Stimulated activated CD4-positive, alpha-beta T cell treated with anti-CD3 and anti-CD28 coated beads, Interleukin-1b, Interleukin-23, amount 100 ng/mL, for 24 hours (primary cell): ENCODE results near the gene ATP7B.

ENCODE experiments used
- DNase-seq, 4 experiments: peaks; one replicate each; pipeline ENCODE4 v3.0.0-alpha.2; 2020; ENCODE audit warnings: low read depth in 4 of 4, low spot score in 1 of 4

The ATP7B gene

GRCh38 chr13:51953347-51954195 is 57.7 kb downstream of the ATP7B start:
- DNase-seq, result no peak

DNA sequence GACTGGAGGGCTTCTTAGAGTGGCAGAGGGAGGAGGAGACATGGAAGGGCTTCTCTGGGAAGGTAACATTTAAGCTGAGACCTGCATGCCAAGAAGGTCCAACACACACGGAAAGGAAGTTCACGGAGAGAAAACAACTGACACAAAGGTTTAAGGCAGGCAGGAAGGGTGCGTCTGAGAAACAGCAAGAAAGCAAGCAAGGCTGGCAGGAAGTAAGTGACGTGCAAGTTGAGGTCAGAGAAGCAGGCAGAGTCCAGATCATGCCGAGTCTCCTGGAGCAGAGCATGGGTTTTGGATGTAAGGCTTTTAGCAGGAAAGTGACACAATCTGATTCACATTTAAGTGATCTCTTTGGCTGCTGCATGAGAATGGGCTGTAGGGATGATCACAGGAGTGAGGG is 60.5 kb downstream of the ATP7B start:
- no peak for DNase-seq

- DNase-seq, result no peak
Measured at GRCh38 chr13:51946163-51946669, 65.0 kb downstream of the ATP7B start.

- no peak for DNase-seq
Measured at GRCh38 chr13:51945149-51945548, 66.1 kb downstream of the ATP7B start.

DNA sequence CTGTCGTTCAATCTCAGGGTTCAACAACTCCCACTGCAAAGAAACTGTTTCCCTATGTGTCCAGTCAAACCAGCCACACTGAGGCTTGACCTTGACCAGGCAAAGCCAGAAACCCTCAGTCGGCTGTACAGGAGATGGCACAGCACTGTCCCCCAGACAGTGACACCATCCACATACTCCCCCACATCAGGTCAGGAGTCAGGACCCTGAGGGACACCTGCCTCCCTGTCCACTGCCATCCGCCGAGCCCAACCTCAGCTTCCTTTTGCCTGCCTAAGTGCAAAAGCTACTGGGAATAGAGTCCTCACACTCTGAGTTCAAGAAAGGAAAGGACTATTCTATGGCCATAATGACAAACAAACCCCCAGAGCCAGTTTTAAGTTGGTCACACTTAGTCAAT is 66.8 kb downstream of the ATP7B start:
- DNase-seq, result no peak

DNA sequence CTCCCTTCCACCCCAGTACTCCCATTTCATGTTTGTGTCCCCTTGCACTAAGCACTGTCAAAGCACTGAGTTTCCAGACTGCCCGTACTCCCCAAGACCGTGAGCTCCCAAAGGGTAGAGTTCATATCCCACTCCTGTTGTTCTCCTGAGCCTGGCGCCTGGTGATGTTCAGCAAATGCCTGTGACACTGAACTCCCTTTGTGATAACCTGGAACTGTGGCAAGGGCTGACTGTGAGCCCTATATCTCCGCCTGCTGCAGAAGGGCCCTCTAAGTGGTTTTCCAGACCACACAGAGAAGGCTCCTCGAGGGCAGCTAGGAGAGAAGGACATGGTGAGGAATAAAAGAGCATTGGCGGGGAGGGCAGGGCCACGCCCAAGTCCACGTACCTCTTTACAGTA is 67.5 kb downstream of the ATP7B start:
- DNase-seq, result no peak

GRCh38 chr13:51942189-51942588 is 69.1 kb downstream of the ATP7B start:
- no peak for DNase-seq

GRCh38 chr13:51938454-51938853 is 72.8 kb downstream of the ATP7B start:
- DNase-seq, result no peak

GRCh38 chr13:51937320-51938290 is 73.6 kb downstream of the ATP7B start:
- no peak for DNase-seq

- DNase-seq, result no peak
Measured at GRCh38 chr13:51935326-51936171, 75.7 kb downstream of the ATP7B start.

- DNase-seq, result no peak
Measured at GRCh38 chr13:51934461-51935087, 76.7 kb downstream of the ATP7B start.

- DNase-seq, result no peak
Measured at GRCh38 chr13:51933466-51934058, 77.7 kb downstream of the ATP7B start.

DNA sequence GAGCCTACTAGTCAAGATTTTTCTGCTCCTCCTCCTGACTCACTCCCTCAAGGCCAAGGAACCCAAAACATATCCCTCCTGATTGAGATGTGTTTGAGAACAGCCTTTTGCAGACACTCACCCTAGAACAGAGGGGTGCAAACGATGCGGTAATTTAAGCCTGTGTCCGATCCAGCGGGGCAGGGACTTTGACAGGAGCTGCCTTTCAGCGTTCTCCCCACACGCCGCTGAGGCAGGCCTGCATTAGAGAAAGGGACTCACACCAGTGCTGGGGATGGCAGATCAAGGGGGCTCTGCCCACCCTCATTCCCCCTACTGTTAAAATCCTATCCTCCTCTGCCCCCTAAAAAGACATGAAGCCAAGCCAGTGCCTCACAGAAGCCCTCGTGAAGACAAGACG is 79.0 kb downstream of the ATP7B start:
- DNase-seq, result no peak

GRCh38 chr13:51931606-51932005 is 79.6 kb downstream of the ATP7B start:
- DNase-seq, result no peak

- no peak for DNase-seq
Measured at GRCh38 chr13:51929699-51930098, 81.6 kb downstream of the ATP7B start.

- no peak for DNase-seq
Measured at GRCh38 chr13:51928231-51928630, 83.0 kb downstream of the ATP7B start.

DNA sequence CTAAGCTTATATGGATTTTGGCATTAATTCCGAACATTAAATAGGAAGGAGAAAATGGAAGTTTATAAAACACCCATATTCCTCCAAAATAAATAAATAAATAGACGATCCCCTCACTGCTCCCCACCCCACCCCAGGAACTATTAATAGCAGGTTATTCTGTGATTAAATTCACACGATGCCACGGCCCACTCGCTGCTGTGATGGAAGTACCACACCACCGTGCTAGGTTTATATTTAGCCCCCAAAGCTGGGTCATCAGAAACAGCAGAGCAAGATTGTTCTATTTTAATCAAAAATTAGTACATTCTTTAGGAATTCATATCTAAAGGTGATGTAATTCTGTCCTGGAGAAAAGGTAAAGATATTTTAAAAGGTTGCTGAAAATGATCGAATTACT is 84.1 kb downstream of the ATP7B start:
- DNase-seq, result no peak

DNA sequence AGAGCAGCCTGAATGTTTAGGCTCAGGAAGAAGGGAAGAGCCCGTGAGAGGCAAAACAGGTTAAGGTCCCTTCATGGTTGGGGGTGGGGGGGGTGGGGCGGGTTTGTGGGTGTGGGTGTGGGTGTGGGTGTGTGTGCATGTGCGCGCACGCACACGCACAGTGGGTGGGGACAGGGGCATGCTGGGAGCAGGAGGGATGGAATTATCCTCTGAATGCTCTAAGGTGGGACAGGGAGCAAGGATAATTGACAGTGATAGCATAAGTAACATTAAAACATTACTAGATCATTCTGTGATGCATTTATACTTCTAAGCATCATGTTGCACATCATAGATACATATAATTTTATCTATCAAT is 84.7 kb downstream of the ATP7B start:
- no peak for DNase-seq

DNA sequence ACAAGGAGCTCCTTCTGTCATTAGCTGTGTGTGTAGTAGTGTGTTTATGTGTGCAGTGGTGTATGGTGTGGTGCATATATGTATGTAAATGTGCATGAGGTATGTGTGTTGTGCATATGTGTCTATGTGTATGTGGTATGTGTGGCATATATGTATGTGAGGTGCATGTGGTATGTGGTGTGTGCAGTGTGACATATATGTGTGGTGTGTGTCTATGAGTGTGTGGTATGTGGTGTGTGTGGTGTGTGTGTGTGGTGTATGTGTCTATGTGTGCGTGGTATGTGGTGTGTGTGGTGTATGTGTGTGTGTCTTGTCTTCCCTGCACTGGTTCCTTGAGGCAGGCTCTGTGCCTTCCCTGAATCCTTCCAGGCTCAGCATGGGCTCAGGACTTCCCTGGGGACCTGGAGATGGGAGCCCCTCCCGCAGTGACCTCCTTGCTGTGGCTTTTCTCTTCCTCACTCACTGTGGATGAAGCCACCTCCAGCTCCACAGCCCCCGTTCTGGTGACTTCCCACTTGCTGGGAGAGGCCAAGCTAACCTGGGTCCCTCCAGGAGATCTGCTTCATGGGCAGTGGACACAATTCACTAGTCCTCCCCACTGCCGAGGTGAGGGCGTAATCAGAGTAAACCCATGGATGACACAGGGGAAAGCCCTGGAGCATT is 85.3 kb downstream of the ATP7B start:
- DNase-seq, result no peak
